Activated CD4-positive, alpha-beta T cell treated with anti-CD3 and anti-CD28 coated beads, Interleukin-2, amount 50 U/mL, for 1 hour (primary cell): ENCODE measurements around the gene EMC10.

Experiments
- DNase-seq: peaks from one replicate; pipeline ENCODE4 v3.0.0-alpha.2; 2020

The EMC10 gene

DNA sequence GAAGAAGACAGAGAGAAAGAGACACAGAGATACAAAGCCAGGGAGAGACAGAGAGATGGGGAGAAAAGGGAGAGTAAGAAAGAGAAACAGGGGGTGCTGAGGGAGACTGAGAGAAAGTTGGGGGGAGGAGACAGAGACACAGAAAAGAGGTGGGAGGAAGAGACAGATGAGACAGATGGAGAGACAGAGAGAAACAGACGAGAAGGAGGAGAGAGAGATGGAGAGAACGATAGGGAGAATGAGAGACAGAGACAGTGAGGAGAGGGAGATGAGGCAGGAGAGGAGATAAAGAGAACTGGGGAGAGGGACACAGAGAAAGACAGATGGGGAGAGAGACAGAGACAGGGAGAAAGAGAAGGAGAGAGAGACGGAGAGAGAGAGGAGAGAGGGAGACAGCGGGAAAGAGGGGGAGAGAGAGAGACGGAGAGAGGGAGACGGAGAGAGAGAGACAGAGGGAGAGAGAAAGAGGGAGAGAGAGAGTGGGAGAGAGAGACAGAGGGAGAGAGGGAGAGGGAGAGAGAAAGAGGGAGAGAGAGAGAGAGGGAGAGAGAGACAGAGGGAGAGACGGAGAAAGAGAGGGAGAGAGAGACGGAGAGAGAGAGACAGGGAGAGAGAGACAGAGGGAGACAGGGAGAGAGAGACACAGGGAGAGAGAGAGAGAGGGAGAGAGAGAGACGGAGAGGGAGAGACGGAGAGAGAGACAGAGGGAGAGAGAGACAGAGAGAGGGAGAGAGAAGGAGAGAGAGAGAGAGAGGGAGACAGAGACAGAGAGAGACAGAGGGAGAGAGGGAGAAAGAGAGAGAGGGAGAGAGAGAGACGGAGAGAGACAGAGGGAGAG is 22.1 kb downstream of the EMC10 start:
- DNase-seq = no peak

DNA sequence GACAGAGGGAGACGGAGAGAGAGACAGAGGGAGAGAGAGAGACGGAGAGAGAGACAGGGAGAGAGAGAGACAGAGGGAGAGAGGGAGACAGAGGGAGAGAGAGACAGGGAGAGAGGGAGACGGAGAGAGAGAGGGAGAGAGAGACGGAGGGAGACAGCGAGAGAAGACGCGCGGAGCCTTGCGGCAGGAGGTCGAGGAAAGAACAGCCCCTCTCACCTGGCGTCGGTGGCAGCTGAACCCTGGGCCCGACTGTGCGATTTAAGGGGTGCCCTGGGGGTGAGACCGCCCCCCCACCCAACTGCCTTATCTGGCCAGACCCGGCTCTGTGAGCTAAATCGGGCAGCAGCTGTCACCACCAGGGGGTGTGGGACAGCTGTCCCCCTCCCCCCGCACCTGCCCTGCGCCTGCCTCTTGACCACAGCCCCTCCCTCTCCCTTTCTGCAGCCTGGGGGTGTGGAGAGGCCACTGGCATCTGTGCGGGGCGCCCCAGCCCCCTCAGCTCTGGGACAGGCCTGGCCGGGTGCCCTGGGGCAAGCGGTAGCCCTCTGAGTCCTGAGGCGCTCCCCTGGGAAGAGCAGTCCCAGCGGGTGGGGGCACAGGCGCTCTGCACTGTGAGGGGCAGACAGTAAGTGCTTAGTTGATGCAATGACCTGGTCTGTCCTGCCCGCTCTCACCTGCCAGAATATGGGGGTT is 23.9 kb downstream of the EMC10 start:
- no peak for DNase-seq

DNA sequence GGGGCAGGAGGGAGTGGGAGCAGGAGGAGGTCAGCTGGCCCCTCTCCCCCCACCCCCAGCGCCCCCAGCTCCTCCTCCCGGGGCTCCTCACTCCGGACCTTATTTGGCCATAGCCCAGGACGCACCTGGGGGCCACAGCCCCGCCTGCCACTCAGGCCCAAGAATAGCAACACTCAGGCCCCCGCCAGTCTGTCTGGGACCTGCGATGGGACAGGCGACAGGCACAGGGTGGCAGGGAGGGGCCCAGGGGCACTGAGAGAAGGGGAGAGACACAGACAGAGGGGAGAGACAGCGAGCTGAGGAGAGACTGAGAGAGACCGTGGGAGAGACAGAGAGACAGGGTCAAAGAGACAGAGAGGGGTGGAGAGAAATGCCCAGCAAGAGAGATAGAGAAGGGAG is 24.4 kb downstream of the EMC10 start:
- DNase-seq = no peak

DNA sequence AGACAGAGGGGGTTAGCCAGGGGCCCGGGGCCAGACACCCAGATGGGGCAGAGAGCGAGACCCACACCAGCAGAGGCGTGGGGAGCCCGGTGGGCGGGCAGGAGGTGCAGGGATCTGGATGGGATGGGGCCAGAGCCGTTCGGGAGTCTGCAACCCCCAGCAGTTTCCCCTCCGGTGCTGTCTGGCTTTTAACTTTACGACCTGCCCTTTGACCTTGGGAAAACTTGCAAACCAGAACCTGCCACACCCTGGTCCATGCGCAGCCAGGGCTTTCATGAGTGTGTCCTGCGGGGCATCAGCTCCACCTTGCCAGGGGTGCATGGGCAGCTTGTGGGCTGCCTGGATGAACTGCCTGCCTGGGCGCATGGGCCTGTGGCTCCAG is 24.9 kb downstream of the EMC10 start:
- DNase-seq = no peak

DNA sequence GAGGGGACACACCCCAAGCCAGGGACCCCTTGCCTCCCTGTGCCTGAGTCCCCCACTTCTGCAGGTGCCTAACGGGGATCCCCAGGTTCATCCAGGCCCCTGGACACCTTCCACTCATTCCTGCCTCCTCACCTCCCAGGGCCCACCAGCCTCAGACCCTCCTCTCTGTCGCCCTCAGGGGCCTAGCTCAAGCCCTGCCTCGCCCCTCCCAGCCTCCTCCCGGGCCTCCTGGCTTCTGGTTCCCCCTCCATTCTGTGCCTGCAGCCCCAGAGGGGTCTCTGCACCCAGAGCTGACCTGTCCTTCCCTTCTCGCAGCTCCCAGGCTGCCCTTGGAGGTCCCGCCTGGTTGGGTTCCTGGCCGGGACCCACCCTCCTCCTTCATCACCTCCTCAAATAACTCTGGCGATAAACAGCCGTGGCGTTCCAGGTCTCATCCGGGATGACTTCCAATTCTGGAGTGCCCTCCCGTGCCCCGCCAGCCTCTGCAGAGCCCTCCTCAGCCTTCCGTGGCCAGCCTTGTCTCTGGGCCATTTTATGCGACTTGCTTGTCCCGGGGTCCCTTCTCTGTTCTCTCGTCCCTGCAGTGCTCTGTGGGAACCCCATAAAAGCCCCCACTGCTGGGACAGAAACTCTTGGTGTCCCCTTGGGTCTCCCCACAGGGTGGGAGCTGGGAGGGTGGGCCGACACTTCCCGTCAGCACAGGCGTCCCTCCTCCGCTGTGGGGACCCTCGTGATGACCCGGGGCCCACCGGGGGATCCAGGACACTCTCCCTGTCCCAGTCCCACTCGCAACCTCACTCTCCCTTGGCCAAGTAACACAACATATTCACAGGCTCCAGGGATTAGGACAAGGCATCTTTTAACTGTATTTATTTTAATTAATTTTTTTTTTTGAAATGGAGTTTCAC is 25.5 kb downstream of the EMC10 start:
- DNase-seq = no peak

DNA sequence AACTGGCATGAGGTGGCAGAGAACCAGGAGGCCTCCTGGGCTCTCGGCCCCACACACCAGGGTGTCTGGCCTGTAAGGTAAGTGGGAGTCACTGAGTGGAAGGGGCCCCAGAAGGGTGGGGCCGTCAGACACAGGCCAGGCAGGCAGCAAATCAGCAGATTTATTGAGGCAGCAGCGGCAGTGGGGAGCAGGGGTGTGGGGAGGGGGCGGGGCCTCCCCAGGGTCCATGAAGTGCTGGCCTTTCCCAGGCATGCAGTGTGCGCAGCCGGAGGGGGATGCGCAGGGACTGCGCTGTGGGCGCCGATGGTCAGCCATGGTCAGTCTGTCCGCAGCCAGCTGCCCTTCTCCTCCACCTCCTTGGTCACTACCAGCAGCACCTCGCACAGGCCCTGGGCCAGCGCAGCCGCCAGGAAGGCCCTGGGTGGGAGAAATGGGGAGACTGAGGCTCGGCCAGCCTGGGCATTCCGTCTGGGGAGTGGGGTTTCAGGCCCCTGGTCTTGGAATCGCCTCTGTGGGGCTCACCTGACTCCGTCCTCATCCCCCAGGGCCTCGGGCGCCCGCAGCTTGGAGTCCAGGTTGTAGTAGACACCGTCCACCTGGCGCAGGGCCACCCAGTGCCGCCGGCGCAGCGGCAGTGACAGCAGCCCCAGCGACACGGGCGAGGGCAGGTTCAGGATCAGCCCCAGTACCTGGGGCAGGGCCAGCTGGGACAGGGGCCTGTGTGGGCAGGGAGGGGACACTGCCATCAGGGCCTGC is 29.7 kb downstream of the EMC10 start:
- no peak for DNase-seq

DNA sequence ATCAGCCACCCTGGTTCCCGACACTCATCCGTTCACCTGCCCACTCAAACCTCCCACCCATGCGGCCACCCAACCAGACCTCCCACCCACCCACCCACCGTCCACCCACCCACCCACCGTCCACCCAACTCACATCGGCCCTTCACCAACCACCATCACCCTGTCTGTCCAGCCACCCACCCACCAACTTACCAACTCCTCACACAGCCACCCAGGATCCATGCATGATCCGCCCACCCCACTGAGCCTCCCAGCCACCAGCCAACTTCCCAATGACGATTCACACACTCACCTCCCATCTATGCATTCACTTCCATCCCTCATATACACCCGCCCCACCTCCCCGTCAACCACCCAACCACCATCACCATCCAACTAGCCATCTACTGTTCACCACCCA is 30.4 kb downstream of the EMC10 start:
- no peak for DNase-seq

DNA sequence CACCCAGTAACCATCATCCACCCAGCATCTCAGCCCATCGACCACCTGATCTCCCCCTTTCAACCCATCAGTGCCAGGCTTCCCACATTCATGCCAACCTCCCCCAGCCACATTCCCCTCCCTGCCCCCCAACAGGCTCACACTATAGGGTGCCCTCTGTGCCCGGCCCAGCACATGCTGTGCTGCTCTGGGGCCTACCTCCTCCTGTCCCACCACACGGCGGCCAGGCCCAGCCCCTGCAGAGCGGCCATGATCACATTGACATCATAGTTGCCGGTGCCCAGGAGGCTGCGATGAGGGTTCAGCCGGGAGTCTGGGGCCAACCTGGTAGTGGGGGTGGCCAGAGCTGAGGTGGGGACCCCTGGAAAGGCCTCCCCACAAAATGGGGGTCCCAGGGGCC is 31.1 kb downstream of the EMC10 start:
- DNase-seq = no peak

DNA sequence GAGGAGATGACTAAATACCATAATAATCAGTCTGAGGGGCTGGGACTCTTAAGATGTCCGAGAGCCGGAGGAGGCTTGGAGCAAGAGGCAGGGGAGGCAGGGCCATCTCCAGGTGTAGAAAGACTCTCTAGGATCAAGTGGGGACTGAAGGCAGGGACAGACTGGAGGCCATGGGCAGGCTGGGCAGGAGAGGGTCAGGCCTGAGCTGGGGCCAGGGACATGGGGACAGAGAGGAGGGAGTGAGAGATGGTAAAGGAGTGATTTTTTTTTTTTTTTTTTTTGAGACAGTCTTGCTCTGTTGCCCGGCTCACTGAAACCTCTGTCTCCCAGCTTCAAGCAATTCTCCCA is 32.5 kb downstream of the EMC10 start:
- no peak for DNase-seq

DNA sequence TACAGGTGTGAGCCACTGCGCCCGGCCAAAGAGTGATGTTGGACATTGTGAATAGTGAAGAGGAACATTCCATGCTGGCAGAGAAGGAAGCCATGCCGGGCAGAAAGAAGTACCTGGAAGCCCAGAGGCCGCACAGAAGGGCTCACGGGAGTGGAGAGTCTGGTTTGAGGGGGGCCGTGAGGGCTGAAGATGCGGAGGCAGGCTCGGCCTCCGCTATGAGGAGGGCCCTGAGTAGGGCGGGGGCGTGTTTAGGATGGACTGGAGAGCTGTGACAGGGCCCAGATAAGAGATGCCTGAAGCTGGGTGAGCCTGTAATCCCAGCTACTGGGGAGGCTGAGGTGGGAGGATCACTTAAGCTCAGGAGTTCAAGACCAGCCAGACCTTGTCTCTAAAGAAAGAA is 33.1 kb downstream of the EMC10 start:
- DNase-seq = no peak

DNA sequence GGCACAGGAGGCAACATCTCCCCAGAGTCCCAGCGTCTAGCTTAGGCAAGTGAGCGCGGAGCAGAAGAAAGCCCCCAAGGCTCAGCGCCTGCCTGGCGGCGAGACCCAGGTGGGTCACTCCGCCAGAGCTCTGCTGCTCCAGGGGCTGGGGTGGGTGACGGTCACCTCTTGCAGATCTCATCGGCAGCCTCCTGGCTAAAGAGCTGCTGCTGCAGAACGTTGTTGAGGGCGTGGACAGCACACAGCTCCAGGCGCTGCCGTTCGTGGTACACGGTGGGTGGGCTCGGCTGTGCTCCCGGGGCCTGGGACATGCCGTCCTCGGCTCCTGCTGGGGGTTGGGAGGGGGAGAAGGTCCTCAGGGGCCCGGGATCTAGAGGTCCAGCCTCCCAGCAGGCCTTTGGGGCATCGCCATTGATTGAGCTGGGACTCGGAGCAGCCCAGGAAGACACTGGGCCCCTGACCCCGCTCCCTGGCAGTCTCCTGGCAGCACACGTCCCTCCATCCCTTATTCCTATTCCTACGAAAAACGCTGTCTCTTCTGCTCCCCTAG is 33.9 kb downstream of the EMC10 start:
- no peak for DNase-seq

DNA sequence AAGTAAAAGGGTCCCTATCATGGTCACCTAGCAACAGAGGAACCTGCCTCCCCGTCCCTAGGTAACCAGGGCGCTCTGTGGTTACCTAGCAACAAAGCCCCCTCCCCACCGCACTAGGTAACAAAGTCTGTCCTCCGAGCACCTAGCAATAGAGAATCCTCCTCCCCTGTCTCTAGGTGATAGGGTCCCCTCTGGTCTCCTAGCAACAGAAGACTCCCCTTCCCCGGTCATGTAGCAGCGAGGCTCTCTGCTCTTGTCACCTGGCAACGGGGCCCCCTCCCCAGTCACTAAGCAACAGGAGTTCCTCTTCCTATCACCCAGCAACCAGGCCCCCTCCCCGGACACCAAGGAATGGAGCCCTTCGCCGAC is 34.4 kb downstream of the EMC10 start:
- no peak for DNase-seq

DNA sequence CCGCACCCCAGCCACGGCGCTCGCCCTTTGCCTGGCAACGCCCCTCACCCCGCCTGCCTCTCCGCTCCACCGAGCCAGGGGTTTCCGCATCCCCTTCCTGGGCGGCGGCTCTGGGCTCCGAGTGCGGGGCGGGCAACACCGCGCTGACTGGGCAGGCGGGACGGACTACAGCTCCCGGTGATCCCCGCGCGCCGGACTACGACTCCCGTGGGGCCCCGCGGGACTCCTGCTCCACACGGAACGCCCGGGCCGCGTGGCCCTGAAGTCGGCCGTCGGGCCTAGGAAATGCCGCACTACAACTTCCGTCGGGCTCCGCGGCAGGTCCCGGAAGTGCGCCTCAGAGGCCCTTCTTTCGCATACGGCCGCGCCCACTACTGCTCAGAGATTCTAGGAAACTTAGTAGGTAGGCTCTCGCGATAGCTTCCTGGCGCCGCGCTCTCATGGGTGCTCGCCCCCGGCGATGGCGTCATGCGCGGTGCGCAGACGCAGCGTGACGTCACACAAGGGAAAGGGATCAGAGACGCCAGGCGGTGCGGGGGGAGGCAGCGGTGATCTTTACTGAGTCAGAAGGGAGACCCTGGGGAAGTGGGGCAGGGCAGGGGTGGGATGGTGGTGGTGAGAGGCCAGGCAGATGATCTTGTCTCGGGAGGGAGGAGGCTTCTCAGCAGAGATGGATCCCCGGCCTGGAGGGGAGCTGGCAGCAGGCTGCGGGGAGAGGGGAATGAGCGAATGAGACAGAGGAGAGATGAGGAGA is 34.9 kb downstream of the EMC10 start, which contains the start of gene JOSD2:
Gene JOSD2, minus strand, starts transcription at position 123 of the 754 bp plus-strand sequence. CDS start 760 bp downstream, outside the sequence.
- peak; percentile 96 for DNase-seq

DNA sequence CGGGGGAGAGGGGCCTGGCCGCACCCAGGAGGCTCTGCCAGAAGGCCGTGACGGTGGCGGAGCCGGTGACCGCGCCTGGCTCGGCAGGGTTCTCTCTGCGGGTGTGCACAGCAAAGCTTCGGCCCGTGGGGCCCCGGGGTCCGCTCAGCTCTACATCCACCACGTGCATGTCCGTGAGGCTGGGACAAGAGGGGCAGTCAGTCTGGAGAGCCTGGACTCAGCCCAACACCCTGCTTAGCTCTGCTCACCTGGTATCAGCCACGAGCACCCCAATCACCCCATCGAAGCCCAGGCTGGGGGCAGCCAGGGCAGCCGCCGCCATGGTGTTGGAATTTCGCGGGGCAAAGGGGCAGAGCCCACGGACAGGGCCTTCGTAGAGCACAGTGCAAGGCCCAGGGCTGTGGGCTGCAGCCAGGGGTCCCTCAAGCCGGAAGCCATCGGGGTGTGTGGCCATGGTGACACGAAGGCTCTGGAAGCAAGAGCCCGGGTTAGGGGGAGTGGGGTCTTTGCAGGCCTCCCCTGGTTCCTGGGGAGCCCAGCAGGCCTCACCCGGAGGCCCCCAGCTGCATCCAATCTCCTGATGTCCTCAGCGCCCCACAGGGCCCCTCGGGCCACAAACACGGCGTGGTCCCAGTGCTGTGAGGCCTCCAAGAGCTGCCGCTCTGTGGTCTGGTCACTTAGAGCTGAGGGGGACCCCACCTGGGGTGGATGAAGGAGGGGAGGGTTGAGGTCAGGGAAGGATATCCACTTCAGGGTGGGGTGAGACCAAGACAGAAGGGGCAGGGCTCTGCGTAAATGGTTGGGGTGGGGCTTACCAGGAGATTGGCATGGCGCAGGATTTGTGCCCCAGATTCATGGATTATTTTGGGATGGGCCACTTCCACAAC is 36.0 kb downstream of the EMC10 start:
- DNase-seq = no peak

DNA sequence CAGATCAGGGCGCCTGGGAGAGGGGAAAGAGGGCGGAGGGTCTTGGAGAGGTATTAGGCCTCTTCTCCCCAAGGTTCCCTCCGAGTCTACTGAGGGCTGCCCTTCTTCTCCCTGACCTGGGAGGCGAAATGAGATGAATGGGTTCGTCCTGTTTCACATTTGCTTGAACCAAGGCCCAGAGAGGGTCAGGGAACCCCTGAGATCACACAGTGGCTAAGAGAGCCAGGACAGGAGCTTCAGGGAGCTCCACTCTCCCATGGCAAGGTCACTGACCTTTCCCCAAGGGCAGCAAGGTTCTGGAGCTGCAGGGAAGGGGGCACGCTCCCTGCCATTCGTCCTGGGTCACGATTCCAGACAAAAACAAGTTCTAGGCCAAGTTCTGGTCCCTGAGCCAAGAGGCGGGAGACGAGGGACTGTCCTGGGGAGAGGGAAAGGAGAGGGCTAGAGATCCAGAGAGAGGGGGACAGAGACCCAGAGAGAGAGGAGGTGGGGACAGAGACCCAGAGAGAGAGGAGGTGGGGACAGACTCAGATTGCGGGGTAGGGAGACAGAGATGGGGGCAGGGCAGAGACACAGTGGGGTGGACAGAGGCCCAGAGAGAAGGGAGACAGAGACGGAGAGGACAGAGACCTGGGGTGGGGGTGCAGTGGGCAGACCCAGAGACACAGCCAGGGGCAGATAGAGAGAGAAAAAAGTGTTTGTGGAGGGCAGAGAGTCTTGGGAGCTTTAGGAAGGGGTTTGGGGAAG is 36.9 kb downstream of the EMC10 start:
- DNase-seq = no peak

DNA sequence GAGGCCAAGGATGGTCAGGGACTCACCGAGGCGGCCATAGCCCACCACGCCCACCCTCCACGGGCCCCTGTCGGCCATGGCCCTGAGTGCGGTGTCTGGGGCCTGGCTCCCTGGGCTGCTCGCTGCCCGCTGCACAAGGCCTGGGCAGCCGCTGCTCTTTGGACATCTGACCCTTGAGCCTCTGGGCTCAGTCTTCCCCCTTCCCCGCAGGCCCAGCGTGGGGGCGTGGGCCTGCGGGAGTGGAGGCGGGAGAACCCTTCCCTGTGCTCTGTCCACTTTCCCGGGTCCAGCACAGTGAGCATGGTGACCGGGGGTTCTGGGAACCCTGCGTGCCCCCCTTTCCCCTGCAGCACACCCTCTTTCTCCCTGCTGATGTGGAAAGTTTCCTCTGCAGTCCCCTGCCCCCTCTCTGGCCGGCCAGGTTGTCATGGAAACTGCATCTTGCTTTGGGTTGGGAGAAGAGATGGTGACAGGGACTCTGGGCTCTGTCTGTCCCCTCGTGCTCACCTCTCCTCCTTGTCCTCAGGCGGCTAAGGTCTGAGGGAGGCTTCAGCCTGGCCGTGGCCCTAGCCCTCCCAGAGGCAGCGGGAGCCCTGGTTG is 37.5 kb downstream of the EMC10 start, which contains the start of gene ASPDH:
Gene ASPDH, minus strand, starts transcription at position 168 of the 600 bp plus-strand sequence. Its CDS starts 90 bp downstream, at position 78.
- no peak for DNase-seq

DNA sequence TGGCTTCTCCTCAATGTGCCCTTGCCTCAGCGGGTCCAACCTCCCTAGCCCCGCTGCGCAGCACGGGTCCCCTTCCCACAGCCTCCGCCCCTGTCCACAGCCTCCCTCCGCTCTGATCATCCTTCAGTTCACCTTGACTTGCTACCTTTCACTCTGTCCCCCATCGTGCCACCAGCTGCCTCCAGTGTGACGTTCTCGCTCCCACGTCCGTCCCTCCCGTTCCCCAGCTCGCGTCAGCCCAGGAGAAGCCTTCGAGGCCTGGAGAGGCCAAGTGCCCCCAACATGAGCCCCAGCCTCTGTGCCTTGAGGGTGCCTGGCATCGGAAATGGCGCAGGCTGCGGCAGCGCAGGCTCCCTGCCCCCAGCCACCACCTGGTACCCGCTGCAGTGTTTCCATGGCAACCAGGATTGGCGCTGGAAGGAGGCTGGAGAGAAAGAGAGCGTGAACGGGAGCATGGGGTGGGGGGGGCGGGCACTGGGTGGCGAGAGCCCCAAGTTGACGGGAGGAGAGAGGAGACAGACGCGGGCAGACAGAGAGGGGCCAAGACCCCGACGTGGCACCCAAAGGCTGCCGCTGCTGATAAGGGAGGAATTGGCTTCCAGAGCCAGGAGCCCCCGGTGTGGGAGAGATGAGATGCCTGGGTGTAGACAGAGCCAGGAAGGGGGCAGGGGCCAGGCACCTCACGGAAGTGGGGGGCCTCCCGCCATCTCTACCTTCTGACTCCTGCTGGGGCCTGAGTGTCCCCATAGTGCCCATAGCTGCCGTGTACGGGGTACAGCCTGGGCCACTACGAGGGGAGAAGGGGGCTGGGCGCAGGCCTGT is 38.2 kb downstream of the EMC10 start:
- no peak for DNase-seq

DNA sequence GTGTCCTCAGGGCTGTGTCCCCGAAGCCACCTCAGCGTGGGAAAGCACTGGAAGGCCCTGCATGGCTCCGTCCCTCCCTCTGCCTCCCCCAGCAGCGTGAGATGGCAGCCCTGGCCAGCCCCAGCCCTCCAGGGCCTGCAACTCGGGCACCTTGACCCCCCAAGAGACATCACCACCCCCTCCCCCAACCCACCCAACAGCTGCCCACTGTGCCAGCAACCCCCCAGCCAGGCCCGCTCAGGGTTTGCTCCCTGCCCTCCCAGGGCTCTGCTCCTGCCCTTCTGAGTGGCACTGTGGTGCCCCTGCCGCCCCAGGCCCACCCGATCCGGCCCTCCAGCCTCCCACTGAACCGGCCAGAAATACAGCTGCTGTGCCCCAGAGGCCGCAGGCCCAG is 38.9 kb downstream of the EMC10 start:
- no peak for DNase-seq
